GM19438 (cell line): ENCODE measurements around the gene ADAM15.

Experiments
- ATAC-seq: cut with Tn5 transposase; IDR thresholded peaks from one replicate; pipeline ENCODE4 v1.9.1; 2021; ENCODE audit warnings: low read depth; ENCODE audit not compliant: unreplicated experiment

ADAM15 gene

GRCh38 chr1:155083865-155084721, 33.0 kb downstream of the ADAM15 start:
- no peak for ATAC-seq

GRCh38 chr1:155084722-155085503, 33.8 kb downstream of the ADAM15 start:
- peak; percentile 71 for ATAC-seq

- ATAC-seq: no peak
Measured at GRCh38 chr1:155085504-155086127, 34.5 kb downstream of the ADAM15 start.

GRCh38 chr1:155086128-155086741, 35.1 kb downstream of the ADAM15 start:
- ATAC-seq: no peak

- no peak for ATAC-seq
Measured at GRCh38 chr1:155086856-155087535, 35.9 kb downstream of the ADAM15 start.

- ATAC-seq: no peak
Measured at GRCh38 chr1:155091071-155092051, 40.2 kb downstream of the ADAM15 start.

GRCh38 chr1:155092131-155092530, 41.0 kb downstream of the ADAM15 start:
- ATAC-seq: no peak

GRCh38 chr1:155092641-155093040, 41.5 kb downstream of the ADAM15 start:
- ATAC-seq: no peak

GRCh38 chr1:155093911-155094621, 43.0 kb downstream of the ADAM15 start:
- ATAC-seq: no peak

GRCh38 chr1:155094622-155094948, 43.5 kb downstream of the ADAM15 start:
- no peak for ATAC-seq

GRCh38 chr1:155099331-155099730, 48.2 kb downstream of the ADAM15 start:
- no peak for ATAC-seq

- no peak for ATAC-seq
Measured at GRCh38 chr1:155103325-155103724, 52.2 kb downstream of the ADAM15 start.

- ATAC-seq: no peak
Measured at GRCh38 chr1:155104605-155105534, 53.8 kb downstream of the ADAM15 start.

- no peak for ATAC-seq
Measured at GRCh38 chr1:155105604-155106011, 54.5 kb downstream of the ADAM15 start.

GRCh38 chr1:155106862-155107261, 55.7 kb downstream of the ADAM15 start:
- ATAC-seq: no peak

GRCh38 chr1:155107309-155108264, 56.5 kb downstream of the ADAM15 start:
- no peak for ATAC-seq
